ENCODE results near the gene CORO1C.

Gene CORO1C

GRCh38 chr12:108615918-108616317 lies 115.4 kb downstream of the CORO1C start:
- DNase-seq (ENCODE audit: low read depth in 2 of 2), result no peak

GRCh38 chr12:108614639-108615038 lies 116.7 kb downstream of the CORO1C start:
- DNase-seq (ENCODE audit: low read depth in 2 of 2), result no peak

- no peak for DNase-seq (ENCODE audit: low read depth in 2 of 2)
These were observed 117.3 kb downstream of the CORO1C start for GRCh38 chr12:108614041-108614440.

- DNase-seq (ENCODE audit: low read depth in 2 of 2), result no peak
These were observed 117.8 kb downstream of the CORO1C start for GRCh38 chr12:108613548-108613947.

- DNase-seq (ENCODE audit: low read depth in 2 of 2), result no peak
These were observed 118.5 kb downstream of the CORO1C start for GRCh38 chr12:108612788-108613282.

GRCh38 chr12:108611884-108612415 lies 119.4 kb downstream of the CORO1C start:
- DNase-seq (ENCODE audit: low read depth in 2 of 2), result no peak

- DNase-seq (ENCODE audit: low read depth in 2 of 2), result no peak
These were observed 120.3 kb downstream of the CORO1C start for GRCh38 chr12:108610856-108611605.

- DNase-seq (ENCODE audit: low read depth in 2 of 2), result no peak
These were observed 120.9 kb downstream of the CORO1C start for GRCh38 chr12:108610336-108610815.

- DNase-seq (ENCODE audit: low read depth in 2 of 2), result no peak
These were observed 121.6 kb downstream of the CORO1C start for GRCh38 chr12:108609537-108610335.

- no peak for DNase-seq (ENCODE audit: low read depth in 2 of 2)
These were observed 122.7 kb downstream of the CORO1C start for GRCh38 chr12:108608616-108609015.

GRCh38 chr12:108607981-108608600 lies 123.2 kb downstream of the CORO1C start:
- no peak for DNase-seq (ENCODE audit: low read depth in 2 of 2)

GRCh38 chr12:108606492-108606891 lies 124.8 kb downstream of the CORO1C start:
- no peak for DNase-seq (ENCODE audit: low read depth in 2 of 2)

GRCh38 chr12:108605690-108606406 lies 125.5 kb downstream of the CORO1C start:
- DNase-seq (ENCODE audit: low read depth in 2 of 2), result no peak

- DNase-seq (ENCODE audit: low read depth in 2 of 2), result no peak
These were observed 126.2 kb downstream of the CORO1C start for GRCh38 chr12:108605000-108605689.

GRCh38 chr12:108604208-108604941 lies 126.9 kb downstream of the CORO1C start:
- no peak for DNase-seq (ENCODE audit: low read depth in 2 of 2)

- DNase-seq (ENCODE audit: low read depth in 2 of 2), result no peak
These were observed 127.6 kb downstream of the CORO1C start for GRCh38 chr12:108603743-108604142.

- DNase-seq (ENCODE audit: low read depth in 2 of 2), result no peak
These were observed 128.2 kb downstream of the CORO1C start for GRCh38 chr12:108602976-108603704.

GRCh38 chr12:108602209-108602705 lies 129.1 kb downstream of the CORO1C start:
- no peak for DNase-seq (ENCODE audit: low read depth in 2 of 2)

GRCh38 chr12:108600702-108601007 lies 130.7 kb downstream of the CORO1C start:
- DNase-seq (ENCODE audit: low read depth in 2 of 2), result no peak
